GM19023 (cell line): Measurements from ENCODE around the gene GPC3.
"Not testable (repeated sequence)": the region's sequence is repeated elsewhere in the genome, so short reads cannot be mapped to it uniquely, and the experiment has no call there.

Source experiments
- ATAC-seq: cut with Tn5 transposase; IDR thresholded peaks from one replicate; pipeline ENCODE4 v1.9.1; 2021; ENCODE audit warnings: mild to moderate bottlenecking, moderate library complexity; ENCODE audit not compliant: unreplicated experiment

The GPC3 gene

DNA sequence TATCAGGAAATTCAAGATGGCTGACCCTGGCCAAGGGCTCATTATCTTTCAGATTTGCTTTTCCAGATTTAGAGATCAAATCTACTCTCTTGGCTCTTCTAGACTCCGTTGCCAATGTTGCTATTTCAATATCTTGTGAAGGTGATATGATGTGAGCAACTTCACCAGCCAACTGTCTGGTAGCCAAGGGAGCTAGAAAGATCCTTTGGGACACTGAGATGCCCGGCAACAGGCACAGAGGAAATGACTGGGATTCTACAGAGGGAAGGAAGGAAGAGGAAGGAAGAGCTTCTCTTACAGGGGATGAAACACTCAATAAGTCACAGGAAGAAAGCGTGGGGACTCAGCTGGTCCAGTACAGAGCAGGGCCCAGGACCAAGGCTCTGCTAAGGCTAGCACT is 448.3 kb downstream of the GPC3 start:
- ATAC-seq, result no peak

DNA sequence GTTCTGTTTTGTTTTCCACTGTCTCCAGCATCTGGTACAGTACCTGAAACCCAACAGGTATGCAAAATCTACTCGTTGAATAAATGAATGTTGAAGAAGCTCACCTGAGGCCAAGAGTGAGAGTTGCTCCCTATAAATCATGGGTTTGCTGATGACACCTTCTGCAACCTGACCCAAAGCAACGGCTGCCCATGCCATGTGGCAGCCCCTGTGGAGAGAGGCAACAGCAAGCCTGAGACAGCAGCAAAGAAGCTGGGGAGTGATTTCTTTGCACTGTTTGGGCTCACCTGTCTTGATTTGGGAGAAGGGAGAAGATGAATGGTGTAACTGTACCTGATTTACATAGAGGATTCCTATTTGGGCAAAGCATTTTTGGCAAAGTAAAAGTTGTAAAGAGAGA is 450.3 kb downstream of the GPC3 start:
- ATAC-seq, result no peak

GRCh38 chrX:133534172-133534571 is 451.2 kb downstream of the GPC3 start:
- ATAC-seq, result no peak

- no peak for ATAC-seq
Observed at GRCh38 chrX:133533249-133533648, 452.1 kb downstream of the GPC3 start.

- no peak for ATAC-seq
Observed at GRCh38 chrX:133530960-133531359, 454.4 kb downstream of the GPC3 start.

DNA sequence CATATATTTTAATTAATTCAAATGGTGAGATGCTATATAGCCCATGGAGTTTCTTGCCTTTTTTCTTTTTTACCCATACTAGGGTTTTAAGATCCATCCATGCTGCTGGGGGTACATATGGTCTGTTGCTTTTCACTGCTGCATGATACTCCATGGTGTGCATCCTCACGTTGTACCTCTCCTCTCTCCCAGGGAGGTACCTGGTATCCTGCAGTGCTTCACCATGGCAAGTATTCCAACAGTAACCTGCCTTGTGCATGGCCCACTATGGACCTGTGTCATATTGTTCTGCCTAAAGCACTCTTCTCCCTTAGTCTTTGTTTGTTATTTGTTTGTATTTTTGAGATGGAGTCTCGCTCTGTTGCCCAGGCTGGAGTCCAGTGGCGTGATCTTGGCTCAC is 455.8 kb downstream of the GPC3 start:
- ATAC-seq, result no peak

- ATAC-seq, result no peak
Observed at GRCh38 chrX:133527825-133528224, 457.6 kb downstream of the GPC3 start.

DNA sequence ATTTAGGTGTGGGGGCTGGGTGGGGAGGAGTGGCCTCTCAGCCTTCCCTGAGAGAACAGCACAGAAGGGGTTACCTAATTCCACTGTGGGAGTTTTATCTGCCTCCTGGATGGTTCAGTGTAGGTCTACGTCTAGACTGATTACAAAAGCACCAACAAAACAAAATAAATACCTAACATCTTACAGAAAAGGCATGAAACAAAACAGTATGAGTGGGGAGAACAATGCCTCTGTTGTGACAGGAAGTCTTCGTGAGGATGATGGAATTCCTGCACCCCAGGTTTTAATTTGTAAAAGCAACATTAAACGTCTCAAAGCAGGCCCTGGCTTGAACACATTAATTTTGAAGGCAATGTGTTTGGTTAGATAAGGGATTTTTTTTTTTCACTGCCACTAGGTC is 458.0 kb downstream of the GPC3 start:
- no peak for ATAC-seq

DNA sequence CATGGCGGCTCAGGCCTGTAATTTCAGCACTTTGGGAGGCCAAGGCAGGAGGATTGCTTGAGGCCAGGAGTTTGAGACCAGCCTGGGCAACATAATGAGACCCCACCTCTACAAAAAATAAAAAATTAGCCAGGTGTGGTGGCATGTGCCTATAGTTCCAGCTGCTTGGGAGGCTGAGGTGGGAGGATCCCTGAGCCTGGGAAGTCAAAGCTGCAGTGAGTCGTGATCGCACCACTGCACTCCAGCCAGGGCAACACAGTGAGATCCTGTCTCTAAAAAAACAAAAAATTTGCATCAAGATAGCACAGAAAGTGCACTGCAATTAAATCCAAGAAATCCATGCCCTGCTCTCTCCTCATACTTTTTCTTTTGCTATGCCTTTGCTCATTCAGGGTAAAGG is 458.6 kb downstream of the GPC3 start:
- ATAC-seq, result not testable (repeated sequence)

- ATAC-seq, result no peak
Observed at GRCh38 chrX:133523526-133523925, 461.9 kb downstream of the GPC3 start.

DNA sequence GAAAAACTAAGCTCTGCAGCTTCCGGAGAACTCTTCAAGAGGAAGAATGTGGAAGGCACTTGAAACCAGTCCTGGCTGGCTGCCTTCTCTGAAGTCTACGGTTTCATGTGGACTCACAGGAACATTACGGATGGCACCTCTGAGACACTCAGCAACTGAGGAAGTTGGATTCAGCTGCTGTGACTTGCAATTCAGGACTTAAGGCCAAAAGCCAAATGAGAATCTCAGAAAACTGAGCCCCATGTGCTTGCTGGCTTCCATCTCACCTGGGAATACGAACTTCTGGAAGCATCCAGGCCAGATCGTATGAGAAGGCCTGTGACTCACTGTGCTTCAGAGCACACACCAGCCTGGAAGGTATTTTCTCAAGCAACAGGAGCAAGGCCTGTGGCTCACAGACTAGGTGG is 462.3 kb downstream of the GPC3 start:
- no peak for ATAC-seq

GRCh38 chrX:133516686-133517085 is 468.7 kb downstream of the GPC3 start:
- ATAC-seq, result no peak

- no peak for ATAC-seq
Observed at GRCh38 chrX:133514486-133514885, 470.9 kb downstream of the GPC3 start.

DNA sequence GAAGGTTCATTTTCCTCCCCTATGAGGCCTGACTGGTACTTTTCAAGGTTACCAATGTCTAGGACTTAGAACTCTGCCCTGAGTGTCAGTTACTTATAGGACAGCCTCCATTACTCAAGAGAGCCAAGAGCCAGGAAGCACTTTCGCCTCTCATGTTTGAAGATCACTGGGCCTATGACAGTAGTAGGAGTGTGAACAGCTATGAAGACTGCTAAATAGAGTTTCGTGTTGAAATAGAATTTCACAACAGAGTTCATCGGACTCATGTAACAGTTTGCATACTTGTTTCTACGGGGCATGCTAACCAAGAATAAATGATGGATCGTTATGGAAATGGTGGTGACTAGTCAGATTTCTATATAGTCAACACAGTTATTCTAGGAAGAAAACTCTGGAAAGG is 472.3 kb downstream of the GPC3 start:
- no peak for ATAC-seq

DNA sequence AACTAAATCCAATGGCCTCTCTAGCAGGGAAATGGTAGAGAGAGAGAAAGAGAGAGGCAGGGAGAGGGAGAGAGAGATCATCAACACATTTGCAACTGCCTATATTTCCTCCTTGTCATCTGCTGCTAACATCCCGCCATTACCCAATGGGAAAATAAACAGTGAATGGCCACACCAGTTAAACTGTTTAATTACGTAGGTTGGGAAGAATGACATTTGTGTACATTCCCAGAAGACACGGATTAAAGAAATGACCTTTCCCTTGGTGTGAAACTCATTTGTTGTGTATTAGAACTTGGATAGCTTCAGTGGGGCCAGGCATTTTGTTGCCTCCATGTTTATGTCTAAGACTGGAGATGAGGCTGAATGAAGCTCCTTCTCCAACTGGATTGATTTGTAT is 474.4 kb downstream of the GPC3 start:
- no peak for ATAC-seq

DNA sequence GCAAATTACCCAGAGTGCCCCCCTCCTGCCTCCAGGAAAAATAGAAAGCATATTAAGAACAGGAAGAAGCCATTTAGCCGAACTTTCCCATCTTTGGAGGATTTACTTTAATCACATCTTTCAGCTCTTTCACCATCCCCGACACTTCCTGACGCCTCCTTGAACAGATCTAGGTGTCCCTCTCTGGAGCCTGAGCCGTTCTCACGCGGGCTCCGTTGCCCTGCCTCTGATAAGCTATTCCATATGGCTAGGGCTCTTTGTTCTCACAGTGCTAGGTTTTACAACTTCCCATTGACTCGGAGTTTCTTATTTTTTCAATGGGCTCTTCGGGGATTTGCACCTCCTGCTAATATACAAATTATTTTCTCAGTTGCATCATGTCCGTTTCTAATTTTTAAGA is 488.0 kb downstream of the GPC3 start:
- ATAC-seq, result no peak

GRCh38 chrX:133495464-133496391 is 489.7 kb downstream of the GPC3 start:
- no peak for ATAC-seq

DNA sequence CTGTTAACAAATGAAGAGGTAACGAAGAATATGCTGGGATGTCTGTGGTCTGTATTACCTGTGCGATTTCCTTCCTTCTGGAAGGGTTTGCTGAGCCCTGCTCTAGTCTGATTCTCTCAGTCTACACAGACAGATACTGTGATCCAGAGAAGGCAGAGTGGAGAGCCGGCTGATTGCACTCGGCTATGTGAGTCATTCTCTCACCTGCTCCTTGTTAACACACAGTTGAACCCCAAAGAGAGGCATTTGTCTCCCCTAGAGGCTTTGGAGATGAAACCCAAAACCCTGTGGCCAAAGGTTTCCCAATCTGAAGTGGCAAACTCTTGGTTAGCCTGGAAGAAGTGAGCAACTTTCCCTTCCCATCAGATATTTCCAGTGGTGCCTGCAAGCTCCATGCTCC is 492.0 kb downstream of the GPC3 start:
- no peak for ATAC-seq

DNA sequence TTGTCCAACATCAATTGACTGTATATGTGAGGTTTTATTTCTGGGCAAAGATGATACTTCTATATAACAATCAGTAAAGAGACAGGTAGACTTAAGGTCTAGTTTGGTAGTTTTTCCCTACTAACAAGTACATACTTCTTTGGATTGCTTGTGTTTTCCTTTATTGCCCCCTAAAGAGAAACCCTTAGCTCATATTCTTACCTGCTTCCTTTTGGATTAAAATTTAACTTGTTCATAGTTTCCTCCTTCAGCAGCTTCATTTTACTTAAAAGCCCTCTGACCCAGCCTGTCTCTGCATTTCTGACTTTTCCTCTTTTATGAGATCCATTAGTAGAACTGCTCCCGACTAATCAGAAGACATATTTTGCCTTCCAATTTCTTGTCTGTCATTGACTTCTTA is 494.4 kb downstream of the GPC3 start:
- no peak for ATAC-seq
